ENCODE measurements around the gene MAP4K3.

DNA sequence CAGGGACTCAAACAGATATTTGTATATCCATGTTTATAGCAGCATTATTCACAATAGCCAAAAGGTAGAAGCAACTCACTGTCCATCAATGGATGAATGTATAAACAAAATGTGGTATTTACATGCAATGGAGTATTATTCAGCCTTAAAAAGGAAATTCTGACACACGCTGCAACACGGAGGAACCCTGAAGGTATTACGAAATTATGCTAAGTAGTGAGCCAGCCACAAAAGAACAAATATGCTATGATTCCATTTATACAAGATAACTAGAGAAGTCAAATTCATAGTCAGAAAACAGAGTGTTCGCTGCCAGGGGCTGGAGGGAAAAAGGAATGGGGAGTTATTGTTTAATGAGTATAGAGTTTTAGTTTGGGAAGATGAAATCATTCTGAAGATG, 132.4 kb downstream of the MAP4K3 start:
- TF ChIP-seq ELF4 (IDR thresholded peaks at IDR 0.05) (no peak), ZNF384 (IDR thresholded peaks at IDR 0.05) (no peak), SUZ12 (IDR thresholded peaks at IDR 0.05) (no peak), BHLHE40 (IDR thresholded peaks at IDR 0.05; ENCODE audit: borderline replicate concordance) (no peak), FOXK2 (IDR thresholded peaks at IDR 0.05) (no peak), TARDBP (IDR thresholded peaks at IDR 0.05) (no peak), ARNT (IDR thresholded peaks at IDR 0.05) (no peak), HDGF (IDR thresholded peaks at IDR 0.05; ENCODE audit: borderline replicate concordance) (no peak), L3MBTL2 (conservative IDR thresholded peaks at IDR 0.05) (no peak), FOXM1 (IDR thresholded peaks at IDR 0.05; ENCODE audit: borderline replicate concordance) (no peak), SP1 (IDR thresholded peaks at IDR 0.05) (no peak), FOXA1 (IDR thresholded peaks at IDR 0.05) (no peak), NFRKB (IDR thresholded peaks at IDR 0.05) (no peak)
- TF ChIP-seq, protein P1, sequence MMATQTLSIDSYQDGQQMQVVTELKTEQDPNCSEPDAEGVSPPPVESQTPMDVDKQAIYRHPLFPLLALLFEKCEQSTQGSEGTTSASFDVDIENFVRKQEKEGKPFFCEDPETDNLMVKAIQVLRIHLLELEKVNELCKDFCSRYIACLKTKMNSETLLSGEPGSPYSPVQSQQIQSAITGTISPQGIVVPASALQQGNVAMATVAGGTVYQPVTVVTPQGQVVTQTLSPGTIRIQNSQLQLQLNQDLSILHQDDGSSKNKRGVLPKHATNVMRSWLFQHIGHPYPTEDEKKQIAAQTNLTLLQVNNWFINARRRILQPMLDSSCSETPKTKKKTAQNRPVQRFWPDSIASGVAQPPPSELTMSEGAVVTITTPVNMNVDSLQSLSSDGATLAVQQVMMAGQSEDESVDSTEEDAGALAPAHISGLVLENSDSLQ (IDR thresholded peaks at IDR 0.05) = no peak
